K562 (cell line): ENCODE data around the gene CMTM4. TPM values are rescaled to one million over a fixed set of nuclear protein-coding genes. Genes with fewer than 3 reads are reported as not detected.
A peak's percentile ranks its signal among the peaks of the same experiment; 100 is the strongest.

ENCODE experiments used
- CBFA2T3 ChIP-seq: fragments of 450-650 bp; IDR thresholded peaks from 2 replicates; pipeline ENCODE4 v1.6.1; 2017
- CEBPG ChIP-seq, 3 experiments: fragments of 200-800 bp in 1 of 3; sonication (Bioruptor generic) in 1 of 3; sonication (generic) in 1 of 3; formaldehyde crosslinking in 1 of 3; IDR thresholded peaks in 2 of 3; conservative IDR thresholded peaks in 1 of 3; 2 replicates each; pipeline versions ENCODE4 v1.6.1 to v1.8.0; 2016 to 2022; ENCODE audit warnings: missing compliant biosample characterization in 2 of 3, missing genetic modification characterization in 2 of 3, mild to moderate bottlenecking in 1 of 3, missing genetic modification reagents in 1 of 3
- ELF1 ChIP-seq: fragments of 200-800 bp; sonication (Bioruptor generic); IDR thresholded peaks from 2 replicates; pipeline ENCODE4 v1.6.1; 2016; ENCODE audit warnings: missing genetic modification characterization, missing compliant biosample characterization
- RAD51 ChIP-seq: fragments of 450-650 bp; IDR thresholded peaks from 2 replicates; pipeline ENCODE4 v1.7.1; 2016; ENCODE audit warnings: low read depth, mild to moderate bottlenecking, borderline replicate concordance
- SIN3A ChIP-seq, 2 experiments: fragments of 150-350 bp in 1 of 2; IDR thresholded peaks; 2 replicates each; pipeline ENCODE4 v1.6.1; 2011 to 2016; ENCODE audit warnings: borderline replicate concordance in 2 of 2, low read depth in 2 of 2, low read length in 2 of 2, mild to moderate bottlenecking in 2 of 2, moderate library complexity in 2 of 2; ENCODE audit not compliant: control insufficient read depth in 1 of 2
- ZNF316 ChIP-seq: fragments of 450-650 bp; IDR thresholded peaks from 2 replicates; pipeline ENCODE4 v1.6.1; 2016
- polyA plus RNA-seq, 8 experiments: library from polyadenylated mRNA; depleted of rRNA in 4 of 8; stranded (reverse) in 5 of 8; unstranded in 3 of 8; fragments of >200 nt; fragmentation: Nextera tagmentation in 2 of 8; fragmentation: Illumina TruSeq in 1 of 8; extraction: Ambion mirVana in 2 of 8; extraction: Trizol in 1 of 8; gene quantifications; 2 replicates each; pipeline versions ENCODE4 v1.2.1 to v1.2.3, GENCODE V29; 2011 to 2014; ENCODE audit warnings: inconsistent platforms in 1 of 8, missing spikeins in 1 of 8
- total RNA-seq, 7 experiments: library from RNA; depleted of rRNA in 6 of 7; stranded (reverse); fragments of >200 nt in 6 of 7; fragmentation: Illumina TruSeq in 2 of 7; extraction: Trizol in 2 of 7; gene quantifications; 2 replicates each; pipeline versions ENCODE4 v1.2.1 to v1.2.3, GENCODE V29; 2011 to 2021; ENCODE audit warnings: low replicate concordance in 1 of 7
- TF ChIP-seq, protein P1 (sequence below): fragments of 450-650 bp; IDR thresholded peaks from 2 replicates; pipeline ENCODE4 v1.6.1; 2017; ENCODE audit warnings: antibody characterized with exemption, mild to moderate bottlenecking
- TF ChIP-seq, protein P2 (sequence below): fragments of 200-800 bp; sonication (Bioruptor generic); IDR thresholded peaks from 2 replicates; pipeline ENCODE4 v1.6.1; 2017; ENCODE audit warnings: missing genetic modification characterization, missing compliant biosample characterization
- TF ChIP-seq, protein P3 (sequence below): sonication (generic); formaldehyde crosslinking; IDR thresholded peaks from 2 replicates; pipeline ENCODE4 v1.5.0; 2020; ENCODE audit warnings: missing genetic modification reagents
- TF ChIP-seq, protein P4 (sequence below), 2 experiments: fragments of 450-650 bp; conservative IDR thresholded peaks; 2 replicates each; pipeline ENCODE4 v1.6.1; 2017; ENCODE audit warnings: mild to moderate bottlenecking in 2 of 2, moderate library complexity in 2 of 2
- TF ChIP-seq, protein P5 (sequence below): sonication (generic); formaldehyde crosslinking; IDR thresholded peaks from 2 replicates; pipeline ENCODE4 v1.4.0; 2020; ENCODE audit warnings: mild to moderate bottlenecking, missing genetic modification reagents
- TF ChIP-seq, protein P6 (sequence below): fragments of 250-450 bp; sonication (Bioruptor Pico); IDR thresholded peaks from 2 replicates; pipeline ENCODE4 v1.8.0; 2021; ENCODE audit warnings: moderate library complexity, mild to moderate bottlenecking, inconsistent platforms

The CMTM4 gene
- total and polyA plus RNA-seq, 9 of the 15 experiments (the other 6 are each of a cell fraction or from before 2014, with no cell fraction given) = 2.0 to 21.3 (median 12.5) TPM

DNA sequence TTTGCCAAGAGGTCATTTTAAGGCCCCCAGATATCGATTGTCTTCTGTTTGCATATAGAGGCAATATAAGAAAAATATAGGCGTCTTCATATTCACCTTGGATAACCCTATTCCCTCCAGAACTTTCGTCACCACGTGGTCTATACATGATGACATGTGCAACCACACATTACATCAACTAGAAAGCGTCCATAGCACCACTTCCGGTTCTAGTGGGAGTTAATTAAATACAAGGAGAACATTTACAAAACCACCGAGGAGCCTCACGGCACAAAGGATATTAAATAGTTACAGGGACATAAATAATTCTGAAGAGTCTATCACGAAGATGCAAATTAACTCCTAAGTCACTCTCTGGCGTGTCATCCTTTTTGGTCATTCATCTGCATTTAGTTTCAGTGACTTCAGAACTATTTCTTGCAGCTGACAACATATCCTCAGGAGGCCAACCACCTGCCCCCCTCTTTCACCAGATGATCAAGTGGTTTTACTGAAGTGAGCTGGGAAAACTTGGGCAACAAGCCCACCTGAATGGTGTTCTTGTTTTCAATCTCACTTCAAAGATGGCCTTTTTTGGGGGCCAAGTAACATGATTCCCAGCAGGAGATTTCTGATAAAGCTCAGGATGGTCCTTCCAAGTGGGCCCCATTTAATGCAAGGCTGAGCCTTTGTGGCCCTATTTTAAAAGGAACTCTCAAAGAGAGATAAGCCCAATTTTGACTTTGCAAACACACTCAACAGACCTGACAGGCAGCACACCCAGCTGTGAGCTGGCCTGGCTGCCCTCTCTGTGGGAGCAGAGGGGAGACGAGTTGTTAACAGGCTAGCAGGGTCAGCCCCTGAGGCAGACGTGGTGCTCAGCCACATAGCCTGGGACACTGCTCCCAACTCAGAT, 76.8 kb downstream of the CMTM4 start (continued):
- no peak for TF ChIP-seq ZNF316
- TF ChIP-seq, protein P1, sequence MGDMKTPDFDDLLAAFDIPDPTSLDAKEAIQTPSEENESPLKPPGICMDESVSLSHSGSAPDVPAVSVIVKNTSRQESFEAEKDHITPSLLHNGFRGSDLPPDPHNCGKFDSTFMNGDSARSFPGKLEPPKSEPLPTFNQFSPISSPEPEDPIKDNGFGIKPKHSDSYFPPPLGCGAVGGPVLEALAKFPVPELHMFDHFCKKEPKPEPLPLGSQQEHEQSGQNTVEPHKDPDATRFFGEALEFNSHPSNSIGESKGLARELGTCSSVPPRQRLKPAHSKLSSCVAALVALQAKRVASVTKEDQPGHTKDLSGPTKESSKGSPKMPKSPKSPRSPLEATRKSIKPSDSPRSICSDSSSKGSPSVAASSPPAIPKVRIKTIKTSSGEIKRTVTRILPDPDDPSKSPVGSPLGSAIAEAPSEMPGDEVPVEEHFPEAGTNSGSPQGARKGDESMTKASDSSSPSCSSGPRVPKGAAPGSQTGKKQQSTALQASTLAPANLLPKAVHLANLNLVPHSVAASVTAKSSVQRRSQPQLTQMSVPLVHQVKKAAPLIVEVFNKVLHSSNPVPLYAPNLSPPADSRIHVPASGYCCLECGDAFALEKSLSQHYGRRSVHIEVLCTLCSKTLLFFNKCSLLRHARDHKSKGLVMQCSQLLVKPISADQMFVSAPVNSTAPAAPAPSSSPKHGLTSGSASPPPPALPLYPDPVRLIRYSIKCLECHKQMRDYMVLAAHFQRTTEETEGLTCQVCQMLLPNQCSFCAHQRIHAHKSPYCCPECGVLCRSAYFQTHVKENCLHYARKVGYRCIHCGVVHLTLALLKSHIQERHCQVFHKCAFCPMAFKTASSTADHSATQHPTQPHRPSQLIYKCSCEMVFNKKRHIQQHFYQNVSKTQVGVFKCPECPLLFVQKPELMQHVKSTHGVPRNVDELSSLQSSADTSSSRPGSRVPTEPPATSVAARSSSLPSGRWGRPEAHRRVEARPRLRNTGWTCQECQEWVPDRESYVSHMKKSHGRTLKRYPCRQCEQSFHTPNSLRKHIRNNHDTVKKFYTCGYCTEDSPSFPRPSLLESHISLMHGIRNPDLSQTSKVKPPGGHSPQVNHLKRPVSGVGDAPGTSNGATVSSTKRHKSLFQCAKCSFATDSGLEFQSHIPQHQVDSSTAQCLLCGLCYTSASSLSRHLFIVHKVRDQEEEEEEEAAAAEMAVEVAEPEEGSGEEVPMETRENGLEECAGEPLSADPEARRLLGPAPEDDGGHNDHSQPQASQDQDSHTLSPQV = peak; percentile 84; the same call in 1 of the 2 replicates
- peak in 1 of 2 experiments; percentile 22; a peak in 1 of 4 replicates for TF ChIP-seq SIN3A (IDR thresholded peaks at IDR 0.05; ENCODE audit: borderline replicate concordance in 2 of 2, control insufficient read depth in 1 of 2, low read depth in 2 of 2, low read length in 2 of 2)
- 0 out of 2 replicates have a peak, but pooled peaks have one; percentile 21 for TF ChIP-seq RAD51
- peak; percentile 73 for TF ChIP-seq CEBPG (CRISPR knock-in tag; IDR thresholded peaks at IDR 0.05)
- TF ChIP-seq CEBPG (tag; conservative IDR thresholded peaks at IDR 0.05 in 1 of 2, IDR thresholded peaks at IDR 0.05 in 1 of 2) = peak in 1 of 2 experiments; percentile 92; a peak in 2 of 4 replicates
- TF ChIP-seq, protein P2, sequence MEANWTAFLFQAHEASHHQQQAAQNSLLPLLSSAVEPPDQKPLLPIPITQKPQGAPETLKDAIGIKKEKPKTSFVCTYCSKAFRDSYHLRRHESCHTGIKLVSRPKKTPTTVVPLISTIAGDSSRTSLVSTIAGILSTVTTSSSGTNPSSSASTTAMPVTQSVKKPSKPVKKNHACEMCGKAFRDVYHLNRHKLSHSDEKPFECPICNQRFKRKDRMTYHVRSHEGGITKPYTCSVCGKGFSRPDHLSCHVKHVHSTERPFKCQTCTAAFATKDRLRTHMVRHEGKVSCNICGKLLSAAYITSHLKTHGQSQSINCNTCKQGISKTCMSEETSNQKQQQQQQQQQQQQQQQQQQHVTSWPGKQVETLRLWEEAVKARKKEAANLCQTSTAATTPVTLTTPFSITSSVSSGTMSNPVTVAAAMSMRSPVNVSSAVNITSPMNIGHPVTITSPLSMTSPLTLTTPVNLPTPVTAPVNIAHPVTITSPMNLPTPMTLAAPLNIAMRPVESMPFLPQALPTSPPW (CRISPR knock-in tag) = peak; percentile 48
- TF ChIP-seq, protein P3, sequence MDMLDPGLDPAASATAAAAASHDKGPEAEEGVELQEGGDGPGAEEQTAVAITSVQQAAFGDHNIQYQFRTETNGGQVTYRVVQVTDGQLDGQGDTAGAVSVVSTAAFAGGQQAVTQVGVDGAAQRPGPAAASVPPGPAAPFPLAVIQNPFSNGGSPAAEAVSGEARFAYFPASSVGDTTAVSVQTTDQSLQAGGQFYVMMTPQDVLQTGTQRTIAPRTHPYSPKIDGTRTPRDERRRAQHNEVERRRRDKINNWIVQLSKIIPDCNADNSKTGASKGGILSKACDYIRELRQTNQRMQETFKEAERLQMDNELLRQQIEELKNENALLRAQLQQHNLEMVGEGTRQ (CRISPR knock-in tag) = peak; percentile 39; the same call in 1 of the 2 replicates
- TF ChIP-seq ELF1 (tag) = peak; percentile 56; the same call in 1 of the 2 replicates
- TF ChIP-seq, protein P4, sequence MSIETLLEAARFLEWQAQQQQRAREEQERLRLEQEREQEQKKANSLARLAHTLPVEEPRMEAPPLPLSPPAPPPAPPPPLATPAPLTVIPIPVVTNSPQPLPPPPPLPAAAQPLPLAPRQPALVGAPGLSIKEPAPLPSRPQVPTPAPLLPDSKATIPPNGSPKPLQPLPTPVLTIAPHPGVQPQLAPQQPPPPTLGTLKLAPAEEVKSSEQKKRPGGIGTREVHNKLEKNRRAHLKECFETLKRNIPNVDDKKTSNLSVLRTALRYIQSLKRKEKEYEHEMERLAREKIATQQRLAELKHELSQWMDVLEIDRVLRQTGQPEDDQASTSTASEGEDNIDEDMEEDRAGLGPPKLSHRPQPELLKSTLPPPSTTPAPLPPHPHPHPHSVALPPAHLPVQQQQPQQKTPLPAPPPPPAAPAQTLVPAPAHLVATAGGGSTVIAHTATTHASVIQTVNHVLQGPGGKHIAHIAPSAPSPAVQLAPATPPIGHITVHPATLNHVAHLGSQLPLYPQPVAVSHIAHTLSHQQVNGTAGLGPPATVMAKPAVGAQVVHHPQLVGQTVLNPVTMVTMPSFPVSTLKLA (conservative IDR thresholded peaks at IDR 0.05) = peak; percentile 69 to 72
- TF ChIP-seq CBFA2T3 = peak; percentile 39; the same call in 1 of the 2 replicates
- TF ChIP-seq, protein P5, sequence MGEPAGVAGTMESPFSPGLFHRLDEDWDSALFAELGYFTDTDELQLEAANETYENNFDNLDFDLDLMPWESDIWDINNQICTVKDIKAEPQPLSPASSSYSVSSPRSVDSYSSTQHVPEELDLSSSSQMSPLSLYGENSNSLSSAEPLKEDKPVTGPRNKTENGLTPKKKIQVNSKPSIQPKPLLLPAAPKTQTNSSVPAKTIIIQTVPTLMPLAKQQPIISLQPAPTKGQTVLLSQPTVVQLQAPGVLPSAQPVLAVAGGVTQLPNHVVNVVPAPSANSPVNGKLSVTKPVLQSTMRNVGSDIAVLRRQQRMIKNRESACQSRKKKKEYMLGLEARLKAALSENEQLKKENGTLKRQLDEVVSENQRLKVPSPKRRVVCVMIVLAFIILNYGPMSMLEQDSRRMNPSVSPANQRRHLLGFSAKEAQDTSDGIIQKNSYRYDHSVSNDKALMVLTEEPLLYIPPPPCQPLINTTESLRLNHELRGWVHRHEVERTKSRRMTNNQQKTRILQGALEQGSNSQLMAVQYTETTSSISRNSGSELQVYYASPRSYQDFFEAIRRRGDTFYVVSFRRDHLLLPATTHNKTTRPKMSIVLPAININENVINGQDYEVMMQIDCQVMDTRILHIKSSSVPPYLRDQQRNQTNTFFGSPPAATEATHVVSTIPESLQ (CRISPR knock-in tag) = 0 out of 2 replicates have a peak, but pooled peaks have one; percentile 64
- TF ChIP-seq, protein P6, sequence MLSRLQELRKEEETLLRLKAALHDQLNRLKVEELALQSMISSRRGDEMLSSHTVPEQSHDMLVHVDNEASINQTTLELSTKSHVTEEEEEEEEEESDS = no peak
